Measurements from ENCODE around the gene OSBPL7.

Gene OSBPL7

DNA sequence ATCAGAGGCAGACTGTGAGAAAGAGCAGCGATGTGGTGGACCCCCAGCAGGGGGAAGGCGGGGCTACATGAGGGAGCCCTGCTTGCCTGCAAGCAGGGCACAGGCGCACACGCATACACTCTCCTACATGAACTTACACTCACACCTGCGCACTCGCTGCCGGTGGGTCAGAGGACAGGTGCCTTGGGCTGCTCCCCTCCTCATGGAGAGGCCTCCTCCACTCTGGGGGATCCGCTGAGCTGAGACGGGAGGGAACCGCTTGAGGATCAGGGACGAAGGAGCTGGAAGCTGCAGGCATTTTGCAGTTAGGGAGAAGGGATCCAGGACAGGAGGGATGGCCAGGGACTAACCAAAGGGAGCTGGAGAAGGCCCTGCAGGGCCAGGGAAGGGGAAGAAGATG lies 14.2 kb downstream of the OSBPL7 start (continued):
- TF ChIP-seq, protein P1, sequence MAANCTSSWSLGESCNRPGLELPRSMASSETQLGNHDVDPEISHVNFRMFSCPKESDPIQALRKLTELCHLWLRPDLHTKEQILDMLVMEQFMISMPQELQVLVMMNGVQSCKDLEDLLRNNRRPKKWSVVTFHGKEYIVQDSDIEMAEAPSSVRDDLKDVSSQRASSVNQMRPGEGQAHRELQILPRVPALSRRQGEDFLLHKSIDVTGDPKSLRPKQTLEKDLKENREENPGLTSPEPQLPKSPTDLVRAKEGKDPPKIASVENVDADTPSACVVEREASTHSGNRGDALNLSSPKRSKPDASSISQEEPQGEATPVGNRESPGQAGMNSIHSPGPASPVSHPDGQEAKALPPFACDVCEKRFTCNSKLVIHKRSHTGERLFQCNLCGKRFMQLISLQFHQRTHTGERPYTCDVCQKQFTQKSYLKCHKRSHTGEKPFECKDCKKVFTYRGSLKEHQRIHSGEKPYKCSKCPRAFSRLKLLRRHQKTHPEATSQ (tag by site-specific recombination; IDR thresholded peaks at IDR 0.05), result no peak
- TF ChIP-seq GFI1B (tag by site-specific recombination; IDR thresholded peaks at IDR 0.05), result no peak
- no peak for TF ChIP-seq ZNF248 (tag by site-specific recombination; IDR thresholded peaks at IDR 0.05)
- no peak for TF ChIP-seq ZNF621 (tag by site-specific recombination; IDR thresholded peaks at IDR 0.05)

DNA sequence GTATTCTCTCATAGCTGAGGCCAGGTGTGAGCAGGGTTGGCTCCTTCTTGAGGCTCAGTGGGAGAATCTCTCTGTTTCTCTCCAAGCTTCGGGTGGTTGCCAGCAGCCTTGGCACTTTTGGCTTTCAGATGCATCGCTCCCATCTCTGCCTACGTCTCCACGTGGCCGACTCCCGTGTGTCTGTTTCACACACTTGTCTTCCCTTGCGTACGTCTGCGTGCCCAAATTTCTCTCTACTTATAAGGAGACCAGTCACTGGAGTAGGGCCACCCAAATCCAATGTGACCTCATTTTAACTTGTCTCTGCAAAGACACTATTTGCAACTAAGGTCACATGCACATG lies 14.7 kb downstream of the OSBPL7 start:
- CTCF ChIA-PET, result interaction anchor here (0.6 to 1.1 kb wide), 2 partner anchors 22 to 83 kb away, joined by 4 read pairs; no protein-coding TSS in a partner anchor
- H3K9me3 ChIP-seq (ENCODE audit: control insufficient read depth, insufficient read depth, low read depth, low read length), result no peaks in the 10 kb centered on the region
- no peak overlapping the region for H3K27ac ChIP-seq (ENCODE audit: extremely low read depth, low read depth, low read length)
- no peak overlapping the region for H3K4me3 ChIP-seq (ENCODE audit: low read depth, low read length)
- H3K4me1 ChIP-seq (ENCODE audit: control insufficient read depth, insufficient read depth, low read length), result no peaks in the 10 kb centered on the region
- H3K36me3 ChIP-seq (ENCODE audit: control insufficient read depth in 2 of 2, insufficient read depth in 1 of 2, low read length in 2 of 2), result peaks cover 0 to 31% of the 10 kb centered on the region in 2 experiments; a peak in 1 of 3 replicates
- TF ChIP-seq BCL11A (tag by site-specific recombination; IDR thresholded peaks at IDR 0.05; ENCODE audit: low read depth) (no peak), ZNF501 (tag by site-specific recombination; IDR thresholded peaks at IDR 0.05) (no peak), ZNF423 (tag by site-specific recombination; IDR thresholded peaks at IDR 0.05) (no peak), SETDB1 (IDR thresholded peaks at IDR 0.05; ENCODE audit: insufficient read length, low read length) (no peak), MEIS1 (CRISPR knock-in tag; IDR thresholded peaks at IDR 0.05; ENCODE audit: borderline replicate concordance) (no peak), ZBTB20 (tag by site-specific recombination; IDR thresholded peaks at IDR 0.05) (no peak), SALL2 (tag by site-specific recombination; IDR thresholded peaks at IDR 0.05; ENCODE audit: borderline replicate concordance) (no peak), ZBTB8A (tag by site-specific recombination; IDR thresholded peaks at IDR 0.05) (no peak), ZNF133 (tag by site-specific recombination; IDR thresholded peaks at IDR 0.05) (no peak)
- TF ChIP-seq, protein P2, sequence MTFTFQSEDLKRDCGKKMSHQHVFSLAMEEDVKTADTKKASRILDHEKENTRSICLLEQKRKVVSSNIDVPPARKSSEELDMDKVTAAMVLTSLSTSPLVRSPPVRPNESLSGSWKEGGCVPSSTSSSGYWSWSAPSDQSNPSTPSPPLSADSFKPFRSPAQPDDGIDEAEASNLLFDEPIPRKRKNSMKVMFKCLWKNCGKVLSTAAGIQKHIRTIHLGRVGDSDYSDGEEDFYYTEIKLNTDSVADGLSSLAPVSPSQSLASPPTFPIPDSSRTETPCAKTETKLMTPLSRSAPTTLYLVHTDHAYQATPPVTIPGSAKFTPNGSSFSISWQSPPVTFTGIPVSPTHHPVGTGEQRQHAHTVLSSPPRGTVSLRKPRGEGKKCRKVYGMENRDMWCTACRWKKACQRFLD (tag by site-specific recombination; IDR thresholded peaks at IDR 0.05), result no peak
- POLR2A ChIA-PET, result no interaction called here

DNA sequence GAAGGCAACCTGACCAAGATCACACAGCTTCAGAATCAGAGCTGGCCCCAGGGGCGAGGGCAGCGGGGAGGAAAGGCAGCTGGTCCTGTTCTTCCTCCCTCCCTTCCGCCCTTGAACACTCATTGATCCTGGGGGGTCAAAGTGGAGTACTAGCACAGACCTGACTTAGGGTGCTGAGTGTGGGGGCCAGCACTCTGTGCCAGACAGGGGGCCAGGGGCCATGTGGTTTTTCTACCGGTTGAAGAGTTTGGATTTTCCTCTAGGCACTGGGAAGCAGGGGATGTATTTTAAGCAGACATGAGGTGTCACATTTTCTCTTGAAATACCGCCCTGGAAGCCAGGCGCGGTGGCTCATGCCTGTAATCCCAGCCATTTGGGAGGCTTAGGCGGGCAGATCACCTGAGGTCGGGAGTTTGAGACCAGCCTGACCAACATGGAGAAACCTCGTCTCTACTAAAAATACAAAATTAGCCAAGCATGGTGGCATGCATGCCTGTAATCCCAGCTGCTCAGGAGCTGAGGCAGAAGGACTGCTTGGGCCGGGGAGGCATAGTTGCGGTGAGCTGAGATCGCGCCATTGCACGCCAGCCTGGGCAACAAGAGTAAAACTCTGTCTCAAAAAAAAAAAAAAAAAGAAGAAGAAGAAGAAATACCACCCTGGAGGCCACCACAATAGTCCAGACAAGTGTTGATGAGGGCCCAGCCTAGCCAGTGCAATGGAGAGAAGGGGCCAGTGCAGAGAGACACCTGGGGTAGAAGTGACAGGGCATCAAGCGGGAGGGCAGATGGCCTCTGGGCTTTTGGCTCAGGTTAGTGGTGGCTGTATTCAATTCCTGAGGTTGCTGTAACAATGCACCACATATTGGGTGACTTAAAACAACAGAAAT lies 15.3 kb downstream of the OSBPL7 start:
- Histone ChIP-seq H3K36me3 (ENCODE audit: control insufficient read depth in 2 of 2, insufficient read depth in 1 of 2, low read length in 2 of 2) (peaks cover 0 to 31% of the 10 kb centered on the region in 2 experiments; a peak in 1 of 3 replicates), H3K9me3 (ENCODE audit: control insufficient read depth, insufficient read depth, low read depth, low read length) (no peaks in the 10 kb centered on the region), H3K4me3 (ENCODE audit: low read depth, low read length) (no peak overlapping the region), H3K4me1 (ENCODE audit: control insufficient read depth, insufficient read depth, low read length) (no peaks in the 10 kb centered on the region), H3K27ac (ENCODE audit: extremely low read depth, low read depth, low read length) (no peak overlapping the region)
- ChIA-PET POLR2A (no interaction called here), CTCF (interaction anchor here (0.6 to 1.7 kb wide), 3 partner anchors 22 to 108 kb away, joined by 3 to 4 read pairs (median 4); no protein-coding TSS in a partner anchor)
- TF ChIP-seq, protein P3, sequence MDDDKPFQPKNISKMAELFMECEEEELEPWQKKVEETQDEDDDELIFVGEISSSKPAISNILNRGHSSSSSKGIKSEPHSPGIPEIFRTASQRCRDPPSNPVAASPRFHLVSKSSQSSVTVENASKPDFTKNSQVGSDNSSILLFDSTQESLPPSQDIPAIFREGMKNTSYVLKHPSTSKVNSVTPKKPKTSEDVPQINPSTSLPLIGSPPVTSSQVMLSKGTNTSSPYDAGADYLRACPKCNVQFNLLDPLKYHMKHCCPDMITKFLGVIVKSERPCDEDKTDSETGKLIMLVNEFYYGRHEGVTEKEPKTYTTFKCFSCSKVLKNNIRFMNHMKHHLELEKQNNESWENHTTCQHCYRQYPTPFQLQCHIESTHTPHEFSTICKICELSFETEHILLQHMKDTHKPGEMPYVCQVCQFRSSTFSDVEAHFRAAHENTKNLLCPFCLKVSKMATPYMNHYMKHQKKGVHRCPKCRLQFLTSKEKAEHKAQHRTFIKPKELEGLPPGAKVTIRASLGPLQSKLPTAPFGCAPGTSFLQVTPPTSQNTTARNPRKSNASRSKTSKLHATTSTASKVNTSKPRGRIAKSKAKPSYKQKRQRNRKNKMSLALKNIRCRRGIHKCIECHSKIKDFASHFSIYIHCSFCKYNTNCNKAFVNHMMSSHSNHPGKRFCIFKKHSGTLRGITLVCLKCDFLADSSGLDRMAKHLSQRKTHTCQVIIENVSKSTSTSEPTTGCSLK (tag by site-specific recombination; IDR thresholded peaks at IDR 0.05), result no peak
- no peak for TF ChIP-seq BCL11A (tag by site-specific recombination; IDR thresholded peaks at IDR 0.05; ENCODE audit: low read depth)
- TF ChIP-seq, protein P4, sequence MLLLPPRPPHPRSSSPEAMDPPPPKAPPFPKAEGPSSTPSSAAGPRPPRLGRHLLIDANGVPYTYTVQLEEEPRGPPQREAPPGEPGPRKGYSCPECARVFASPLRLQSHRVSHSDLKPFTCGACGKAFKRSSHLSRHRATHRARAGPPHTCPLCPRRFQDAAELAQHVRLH (tag by site-specific recombination; IDR thresholded peaks at IDR 0.05), result no peak
- TF ChIP-seq MEIS1 (CRISPR knock-in tag; IDR thresholded peaks at IDR 0.05; ENCODE audit: borderline replicate concordance), result no peak
- no peak for TF ChIP-seq ZNF791 (tag by site-specific recombination; IDR thresholded peaks at IDR 0.05)
- no peak for TF ChIP-seq KLF7 (tag by site-specific recombination; IDR thresholded peaks at IDR 0.05; ENCODE audit: borderline replicate concordance)
- TF ChIP-seq KLF9 (tag by site-specific recombination; IDR thresholded peaks at IDR 0.05; ENCODE audit: low read depth), result no peak
- no peak for TF ChIP-seq ZNF274 (IDR thresholded peaks at IDR 0.05; ENCODE audit: low read length)
- TF ChIP-seq ZNF274 (tag by site-specific recombination; IDR thresholded peaks at IDR 0.05; ENCODE audit: borderline replicate concordance), result no peak
- TF ChIP-seq ZNF837 (tag by site-specific recombination; IDR thresholded peaks at IDR 0.05), result no peak
- TF ChIP-seq ZNF610 (tag by site-specific recombination; IDR thresholded peaks at IDR 0.05; ENCODE audit: borderline replicate concordance), result no peak
- TF ChIP-seq ZNF596 (tag by site-specific recombination; IDR thresholded peaks at IDR 0.05), result no peak
- TF ChIP-seq GLIS2 (tag by site-specific recombination; IDR thresholded peaks at IDR 0.05), result no peak
- no peak for TF ChIP-seq ZNF266 (tag by site-specific recombination; IDR thresholded peaks at IDR 0.05; ENCODE audit: low read depth)
- TF ChIP-seq SALL2 (tag by site-specific recombination; IDR thresholded peaks at IDR 0.05; ENCODE audit: borderline replicate concordance), result no peak
- TF ChIP-seq KLF10 (tag by site-specific recombination; IDR thresholded peaks at IDR 0.05), result no peak

Data from HEK293 (cell line).